Panc1 (cell line): Measurements from ENCODE around the gene BSND.

Source experiments
- POLR2AphosphoS5 ChIP-seq: IDR thresholded peaks from 2 replicates; pipeline ENCODE4 v1.6.1; 2012; ENCODE audit warnings: mild to moderate bottlenecking, low read depth, low read length, moderate library complexity
- SIN3A ChIP-seq: IDR thresholded peaks from 2 replicates; pipeline ENCODE4 v1.6.1; 2012; ENCODE audit warnings: low read depth, mild to moderate bottlenecking, low read length, moderate library complexity, borderline replicate concordance; ENCODE audit not compliant: insufficient read depth
- TF ChIP-seq, protein P1 (sequence below): fragments of 450-650 bp; IDR thresholded peaks from 2 replicates; pipeline ENCODE4 v1.5.1; 2017; ENCODE audit warnings: mild to moderate bottlenecking

DNA sequence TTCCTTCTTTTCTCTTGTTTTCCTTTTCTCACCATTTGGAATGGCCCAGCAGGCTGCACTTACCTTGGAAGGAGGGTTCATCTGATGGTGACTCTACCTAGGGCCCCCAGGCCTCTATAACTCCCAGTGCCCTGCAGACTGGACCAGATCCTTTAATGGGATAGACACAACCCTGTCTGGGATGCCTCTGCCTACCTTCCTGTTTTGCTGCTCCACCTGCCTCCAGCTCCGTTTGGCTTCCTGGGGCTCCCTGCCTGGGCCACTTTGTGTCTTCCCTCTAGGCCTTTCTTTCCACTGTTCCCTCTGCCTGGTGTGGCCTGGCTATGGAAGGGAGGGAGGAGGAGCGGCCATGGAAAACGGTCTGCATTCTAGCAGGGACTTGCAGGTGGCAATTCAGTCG, 48.1 kb downstream of the BSND start:
- TF ChIP-seq POLR2AphosphoS5: no peak
- TF ChIP-seq, protein P1, sequence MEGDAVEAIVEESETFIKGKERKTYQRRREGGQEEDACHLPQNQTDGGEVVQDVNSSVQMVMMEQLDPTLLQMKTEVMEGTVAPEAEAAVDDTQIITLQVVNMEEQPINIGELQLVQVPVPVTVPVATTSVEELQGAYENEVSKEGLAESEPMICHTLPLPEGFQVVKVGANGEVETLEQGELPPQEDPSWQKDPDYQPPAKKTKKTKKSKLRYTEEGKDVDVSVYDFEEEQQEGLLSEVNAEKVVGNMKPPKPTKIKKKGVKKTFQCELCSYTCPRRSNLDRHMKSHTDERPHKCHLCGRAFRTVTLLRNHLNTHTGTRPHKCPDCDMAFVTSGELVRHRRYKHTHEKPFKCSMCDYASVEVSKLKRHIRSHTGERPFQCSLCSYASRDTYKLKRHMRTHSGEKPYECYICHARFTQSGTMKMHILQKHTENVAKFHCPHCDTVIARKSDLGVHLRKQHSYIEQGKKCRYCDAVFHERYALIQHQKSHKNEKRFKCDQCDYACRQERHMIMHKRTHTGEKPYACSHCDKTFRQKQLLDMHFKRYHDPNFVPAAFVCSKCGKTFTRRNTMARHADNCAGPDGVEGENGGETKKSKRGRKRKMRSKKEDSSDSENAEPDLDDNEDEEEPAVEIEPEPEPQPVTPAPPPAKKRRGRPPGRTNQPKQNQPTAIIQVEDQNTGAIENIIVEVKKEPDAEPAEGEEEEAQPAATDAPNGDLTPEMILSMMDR: no peak
- no peak for TF ChIP-seq SIN3A
